Parathyroid adenoma (tissue), 2 donors: ENCODE measurements around the gene DYNLRB1.

Experiments used
- H2AFZ ChIP-seq: fragments of 300-600 bp; sonication (generic); one replicate; pipeline ENCODE4 v1.7.0; 2017; ENCODE audit warnings: antibody characterized with exemption, mild to moderate bottlenecking
- H3K27ac ChIP-seq: fragments of 300-600 bp; sonication (generic); one replicate; pipeline ENCODE4 v1.7.0; 2017
- H3K27me3 ChIP-seq: fragments of 300-600 bp; sonication (generic); one replicate; pipeline ENCODE4 v1.7.0; 2017; ENCODE audit warnings: low read length; ENCODE audit not compliant: control insufficient read depth, insufficient read depth
- H3K36me3 ChIP-seq: fragments of 300-600 bp; sonication (generic); one replicate; pipeline ENCODE4 v1.7.0; 2017; ENCODE audit warnings: low read length; ENCODE audit not compliant: control insufficient read depth, insufficient read depth
- H3K4me1 ChIP-seq: fragments of 300-600 bp; sonication (generic); one replicate; pipeline ENCODE4 v1.7.0; 2017; ENCODE audit warnings: control low read depth
- H3K4me2 ChIP-seq: fragments of 300-600 bp; sonication (generic); one replicate; pipeline ENCODE4 v1.7.0; 2017; ENCODE audit warnings: low read length
- H3K4me3 ChIP-seq: fragments of 300-600 bp; sonication (generic); one replicate; pipeline ENCODE4 v1.7.0; 2017; ENCODE audit warnings: low read depth, low read length
- H3K79me2 ChIP-seq: fragments of 300-600 bp; sonication (generic); one replicate; pipeline ENCODE4 v1.7.0; 2017; ENCODE audit warnings: control low read depth
- H3K9ac ChIP-seq: fragments of 300-600 bp; sonication (generic); one replicate; pipeline ENCODE4 v1.7.0; 2017; ENCODE audit warnings: mild to moderate bottlenecking
- H3K9me3 ChIP-seq: fragments of 300-600 bp; sonication (generic); one replicate; pipeline ENCODE4 v1.7.0; 2017; ENCODE audit warnings: low read length; ENCODE audit not compliant: control insufficient read depth
- CTCF ChIP-seq: fragments of 300-600 bp; sonication (generic); IDR thresholded peaks from one replicate; pipeline ENCODE4 v1.7.0; 2017; ENCODE audit warnings: antibody characterized with exemption, mild to moderate bottlenecking
- donor health status: primary hyperparathyroidism.

DYNLRB1 gene

GRCh38 chr20:34525342-34525708 lies 9.1 kb downstream of the DYNLRB1 start:
- Histone ChIP-seq H3K4me3 (no peak overlapping the region), H3K36me3 (no peaks in the 10 kb centered on the region), H2AFZ (no peak overlapping the region), H3K4me2 (no peak overlapping the region), H3K79me2 (peaks cover 66% of the 10 kb centered on the region), H3K27me3 (no peaks in the 10 kb centered on the region), H3K4me1 (peaks cover 10% of the 10 kb centered on the region), H3K9me3 (no peaks in the 10 kb centered on the region), H3K27ac (no peak overlapping the region), H3K9ac (no peak overlapping the region)
- TF ChIP-seq CTCF, result no peak

- Histone ChIP-seq H3K27ac (no peak overlapping the region), H3K4me3 (no peak overlapping the region), H2AFZ (no peak overlapping the region), H3K9ac (no peak overlapping the region), H3K27me3 (no peaks in the 10 kb centered on the region), H3K36me3 (no peaks in the 10 kb centered on the region), H3K9me3 (no peaks in the 10 kb centered on the region), H3K79me2 (peaks cover 67% of the 10 kb centered on the region), H3K4me1 (peaks cover 10% of the 10 kb centered on the region), H3K4me2 (no peak overlapping the region)
- no peak for TF ChIP-seq CTCF
Measured at GRCh38 chr20:34525709-34526416, 9.6 kb downstream of the DYNLRB1 start.

GRCh38 chr20:34526466-34526865 lies 10.2 kb downstream of the DYNLRB1 start:
- H3K36me3 ChIP-seq, result no peaks in the 10 kb centered on the region
- TF ChIP-seq CTCF, result no peak
- H3K27ac ChIP-seq, result no peak overlapping the region
- no peak overlapping the region for H3K4me2 ChIP-seq
- H3K4me3 ChIP-seq, result no peak overlapping the region
- no peaks in the 10 kb centered on the region for H3K9me3 ChIP-seq
- no peak overlapping the region for H3K9ac ChIP-seq
- H3K27me3 ChIP-seq, result no peaks in the 10 kb centered on the region
- no peak overlapping the region for H2AFZ ChIP-seq
- peaks cover 10% of the 10 kb centered on the region for H3K4me1 ChIP-seq
- peaks cover 66% of the 10 kb centered on the region for H3K79me2 ChIP-seq

DNA sequence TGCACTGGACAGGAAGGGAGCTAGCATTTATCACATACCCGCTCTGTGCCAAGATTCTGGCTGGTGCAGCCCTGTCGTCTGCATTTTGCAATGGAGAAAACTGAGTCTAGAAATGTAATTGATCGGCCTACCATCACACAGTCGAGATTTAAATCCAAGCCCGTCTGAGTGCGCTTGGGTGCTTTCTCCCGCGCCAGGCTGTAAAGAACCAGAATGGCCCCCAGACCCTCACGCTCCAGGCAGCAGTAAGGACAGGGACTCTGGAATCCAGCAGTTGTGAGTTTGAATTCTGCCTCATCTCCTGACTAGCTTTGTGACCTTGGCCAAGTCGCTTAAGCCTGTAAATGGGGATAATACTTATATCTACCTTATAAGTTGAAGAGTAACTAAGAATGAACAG lies 10.8 kb downstream of the DYNLRB1 start:
- Histone ChIP-seq H3K4me2 (no peak overlapping the region), H3K4me3 (no peak overlapping the region), H3K27ac (no peak overlapping the region), H3K79me2 (peaks cover 63% of the 10 kb centered on the region), H3K9me3 (no peaks in the 10 kb centered on the region), H3K9ac (no peak overlapping the region), H3K27me3 (no peaks in the 10 kb centered on the region), H3K4me1 (peaks cover 10% of the 10 kb centered on the region), H2AFZ (no peak overlapping the region), H3K36me3 (no peaks in the 10 kb centered on the region)
- no peak for TF ChIP-seq CTCF

DNA sequence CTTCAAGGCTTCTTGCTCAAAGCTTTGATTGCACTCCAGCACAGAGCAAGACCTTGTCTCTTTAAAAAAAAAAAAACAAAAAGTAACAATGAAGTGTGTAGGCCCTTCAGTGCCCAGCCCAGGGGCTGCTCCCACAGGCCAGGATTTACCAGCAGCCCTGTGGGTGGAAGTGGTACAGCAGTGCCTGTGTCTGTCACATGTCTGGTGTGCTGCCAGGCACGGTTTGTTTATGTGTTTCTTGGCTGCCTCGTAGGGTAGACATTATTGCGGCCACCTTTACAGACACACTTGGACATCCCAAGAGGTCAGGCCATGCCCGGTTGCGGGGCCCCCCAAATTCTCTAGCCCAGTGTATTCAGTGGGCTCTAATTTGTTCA lies 12.7 kb downstream of the DYNLRB1 start:
- TF ChIP-seq CTCF, result no peak
- no peak overlapping the region for H2AFZ ChIP-seq
- H3K4me1 ChIP-seq, result peaks cover 5% of the 10 kb centered on the region
- no peak overlapping the region for H3K9ac ChIP-seq
- no peak overlapping the region for H3K27ac ChIP-seq
- H3K9me3 ChIP-seq, result no peaks in the 10 kb centered on the region
- no peaks in the 10 kb centered on the region for H3K27me3 ChIP-seq
- H3K79me2 ChIP-seq, result peaks cover 51% of the 10 kb centered on the region
- H3K36me3 ChIP-seq, result no peaks in the 10 kb centered on the region
- no peak overlapping the region for H3K4me2 ChIP-seq
- no peak overlapping the region for H3K4me3 ChIP-seq
